Osteocyte (in vitro differentiated cells): ENCODE data around the gene CLEC4M. TPM values are rescaled to one million over a fixed set of nuclear protein-coding genes. Genes with fewer than 3 reads are reported as not detected.

Source experiments
- DNase-seq: peaks from one replicate; pipeline ENCODE4 v3.0.0; 2021; ENCODE audit warnings: mixed read lengths; ENCODE audit not compliant: unreplicated experiment; ENCODE audit errors: extremely low spot score
- H3K27ac Mint-ChIP-seq: one replicate; pipeline ENCODE4 v1.8.0; 2021; ENCODE audit warnings: mild to moderate bottlenecking, mixed read lengths; ENCODE audit not compliant: unreplicated experiment
- H3K27me3 Mint-ChIP-seq: one replicate; pipeline ENCODE4 v1.8.0; 2021; ENCODE audit warnings: mixed read lengths; ENCODE audit not compliant: unreplicated experiment
- H3K36me3 Mint-ChIP-seq: one replicate; pipeline ENCODE4 v1.8.0; 2021; ENCODE audit warnings: mixed read lengths; ENCODE audit not compliant: unreplicated experiment
- H3K4me1 Mint-ChIP-seq: one replicate; pipeline ENCODE4 v1.8.0; 2021; ENCODE audit warnings: mixed read lengths; ENCODE audit not compliant: unreplicated experiment
- H3K4me3 Mint-ChIP-seq: one replicate; pipeline ENCODE4 v1.8.0; 2021; ENCODE audit warnings: mild to moderate bottlenecking, moderate library complexity, mixed read lengths; ENCODE audit not compliant: unreplicated experiment
- H3K9me3 Mint-ChIP-seq: one replicate; pipeline ENCODE4 v1.8.0; 2021; ENCODE audit warnings: mixed read lengths; ENCODE audit not compliant: unreplicated experiment
- total RNA-seq: library from RNA; stranded (reverse); gene quantifications from 2 replicates; pipeline ENCODE4 v1.2.1, GENCODE V29; 2021
- TF ChIP-seq, protein P1 (sequence below): fragments of 200-600 bp; sonication (generic); IDR thresholded peaks from 2 replicates; pipeline ENCODE4 v1.5.0; 2021; ENCODE audit warnings: antibody characterized with exemption, mild to moderate bottlenecking, moderate library complexity

CLEC4M gene
- total RNA-seq, 1 donor from 2014 or later, result not detected

GRCh38 chr19:7731218-7731595 is 31.8 kb upstream of the CLEC4M start:
- no peaks in the 10 kb centered on the region for H3K9me3 Mint-ChIP-seq
- no peaks in the 10 kb centered on the region for H3K36me3 Mint-ChIP-seq
- H3K4me1 Mint-ChIP-seq, result no peaks in the 10 kb centered on the region
- DNase-seq, result no peak
- peaks cover 46% of the 10 kb centered on the region for H3K27me3 Mint-ChIP-seq
- TF ChIP-seq, protein P1, sequence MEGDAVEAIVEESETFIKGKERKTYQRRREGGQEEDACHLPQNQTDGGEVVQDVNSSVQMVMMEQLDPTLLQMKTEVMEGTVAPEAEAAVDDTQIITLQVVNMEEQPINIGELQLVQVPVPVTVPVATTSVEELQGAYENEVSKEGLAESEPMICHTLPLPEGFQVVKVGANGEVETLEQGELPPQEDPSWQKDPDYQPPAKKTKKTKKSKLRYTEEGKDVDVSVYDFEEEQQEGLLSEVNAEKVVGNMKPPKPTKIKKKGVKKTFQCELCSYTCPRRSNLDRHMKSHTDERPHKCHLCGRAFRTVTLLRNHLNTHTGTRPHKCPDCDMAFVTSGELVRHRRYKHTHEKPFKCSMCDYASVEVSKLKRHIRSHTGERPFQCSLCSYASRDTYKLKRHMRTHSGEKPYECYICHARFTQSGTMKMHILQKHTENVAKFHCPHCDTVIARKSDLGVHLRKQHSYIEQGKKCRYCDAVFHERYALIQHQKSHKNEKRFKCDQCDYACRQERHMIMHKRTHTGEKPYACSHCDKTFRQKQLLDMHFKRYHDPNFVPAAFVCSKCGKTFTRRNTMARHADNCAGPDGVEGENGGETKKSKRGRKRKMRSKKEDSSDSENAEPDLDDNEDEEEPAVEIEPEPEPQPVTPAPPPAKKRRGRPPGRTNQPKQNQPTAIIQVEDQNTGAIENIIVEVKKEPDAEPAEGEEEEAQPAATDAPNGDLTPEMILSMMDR, result no peak
- H3K27ac Mint-ChIP-seq, result no peak overlapping the region
- H3K4me3 Mint-ChIP-seq, result no peak overlapping the region

DNA sequence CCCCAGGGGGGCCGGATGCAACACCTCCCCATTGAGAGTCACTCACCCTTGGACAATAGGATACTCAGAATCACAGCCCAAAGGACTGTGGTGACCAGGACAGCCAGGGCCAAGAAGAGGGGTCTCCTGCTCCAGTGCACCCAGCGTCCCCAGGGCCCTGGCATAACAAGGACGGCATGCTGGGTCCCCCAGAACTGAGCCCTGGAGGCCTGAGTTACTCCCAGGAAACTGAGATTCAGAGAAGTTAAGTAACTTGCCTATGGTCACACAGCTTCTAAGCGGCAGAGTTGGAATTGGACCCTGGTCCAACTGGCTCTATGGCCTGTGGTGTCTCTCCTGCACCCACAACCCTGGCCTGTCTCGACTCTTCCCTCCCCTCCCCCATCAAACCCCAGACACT is 31.4 kb upstream of the CLEC4M start:
- TF ChIP-seq, protein P1, result no peak
- Mint-ChIP-seq H3K36me3 (no peaks in the 10 kb centered on the region), H3K4me3 (no peak overlapping the region), H3K4me1 (no peaks in the 10 kb centered on the region), H3K9me3 (no peaks in the 10 kb centered on the region), H3K27me3 (peaks cover 46% of the 10 kb centered on the region), H3K27ac (no peak overlapping the region)
- DNase-seq, result no peak

DNA sequence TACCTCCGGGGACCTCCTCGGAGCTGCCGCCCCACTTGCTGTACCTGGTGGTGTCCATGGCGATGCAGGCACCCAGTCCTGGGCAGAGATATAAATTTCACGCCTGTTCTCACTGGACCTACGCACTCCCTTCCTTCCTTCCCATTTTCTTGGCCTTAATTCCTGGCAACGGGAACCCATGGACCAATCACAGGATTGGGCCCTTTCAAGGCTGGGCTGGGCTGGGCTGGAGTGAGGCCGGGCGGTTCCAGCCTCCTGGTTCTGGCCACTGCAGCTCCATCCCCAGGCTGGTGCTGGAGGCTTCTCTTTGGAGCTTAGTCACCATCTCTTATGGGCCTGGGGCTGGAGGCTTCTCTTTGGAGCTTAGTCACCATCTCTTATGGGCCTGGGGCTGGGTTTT is 31.0 kb upstream of the CLEC4M start, which contains the start of gene CLEC4G:
Gene CLEC4G, minus strand, starts transcription at position 66 of the 400 bp plus-strand sequence. Its CDS starts 8 bp downstream, at position 58.
- H3K4me3 Mint-ChIP-seq, result no peak within 1 kb of the TSS
- H3K36me3 Mint-ChIP-seq, result no peaks in the 10 kb centered on the region
- no peaks in the 10 kb centered on the region for H3K4me1 Mint-ChIP-seq
- H3K9me3 Mint-ChIP-seq, result no peaks in the 10 kb centered on the region
- peaks cover 46% of the 10 kb centered on the region for H3K27me3 Mint-ChIP-seq
- DNase-seq, result no peak
- TF ChIP-seq, protein P1, result no peak
- H3K27ac Mint-ChIP-seq, result no peak within 1 kb of the TSS

DNA sequence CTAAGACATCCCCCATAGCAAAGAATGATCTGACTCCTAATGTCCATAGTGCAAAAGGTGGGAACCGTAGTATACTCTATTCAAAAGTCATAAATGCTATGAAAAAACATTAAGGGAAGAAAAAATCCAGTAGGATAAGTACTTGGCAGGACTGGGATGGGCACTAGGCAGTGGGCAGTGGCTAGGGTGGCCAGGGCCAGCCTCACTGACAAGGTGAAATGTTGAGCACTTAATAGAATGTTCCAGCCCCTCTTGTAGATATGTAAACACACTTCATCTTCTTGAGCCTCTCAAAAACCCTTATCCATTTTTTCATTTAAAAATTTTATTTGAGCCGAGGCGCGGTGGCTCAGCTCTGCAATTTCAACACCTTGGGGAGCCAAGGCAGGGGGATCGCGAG is 29.7 kb upstream of the CLEC4M start:
- Mint-ChIP-seq H3K9me3 (no peaks in the 10 kb centered on the region), H3K27ac (no peak overlapping the region), H3K27me3 (peaks cover 36% of the 10 kb centered on the region), H3K4me3 (no peak overlapping the region), H3K36me3 (no peaks in the 10 kb centered on the region), H3K4me1 (no peaks in the 10 kb centered on the region)
- TF ChIP-seq, protein P1, result no peak
- DNase-seq, result no peak

DNA sequence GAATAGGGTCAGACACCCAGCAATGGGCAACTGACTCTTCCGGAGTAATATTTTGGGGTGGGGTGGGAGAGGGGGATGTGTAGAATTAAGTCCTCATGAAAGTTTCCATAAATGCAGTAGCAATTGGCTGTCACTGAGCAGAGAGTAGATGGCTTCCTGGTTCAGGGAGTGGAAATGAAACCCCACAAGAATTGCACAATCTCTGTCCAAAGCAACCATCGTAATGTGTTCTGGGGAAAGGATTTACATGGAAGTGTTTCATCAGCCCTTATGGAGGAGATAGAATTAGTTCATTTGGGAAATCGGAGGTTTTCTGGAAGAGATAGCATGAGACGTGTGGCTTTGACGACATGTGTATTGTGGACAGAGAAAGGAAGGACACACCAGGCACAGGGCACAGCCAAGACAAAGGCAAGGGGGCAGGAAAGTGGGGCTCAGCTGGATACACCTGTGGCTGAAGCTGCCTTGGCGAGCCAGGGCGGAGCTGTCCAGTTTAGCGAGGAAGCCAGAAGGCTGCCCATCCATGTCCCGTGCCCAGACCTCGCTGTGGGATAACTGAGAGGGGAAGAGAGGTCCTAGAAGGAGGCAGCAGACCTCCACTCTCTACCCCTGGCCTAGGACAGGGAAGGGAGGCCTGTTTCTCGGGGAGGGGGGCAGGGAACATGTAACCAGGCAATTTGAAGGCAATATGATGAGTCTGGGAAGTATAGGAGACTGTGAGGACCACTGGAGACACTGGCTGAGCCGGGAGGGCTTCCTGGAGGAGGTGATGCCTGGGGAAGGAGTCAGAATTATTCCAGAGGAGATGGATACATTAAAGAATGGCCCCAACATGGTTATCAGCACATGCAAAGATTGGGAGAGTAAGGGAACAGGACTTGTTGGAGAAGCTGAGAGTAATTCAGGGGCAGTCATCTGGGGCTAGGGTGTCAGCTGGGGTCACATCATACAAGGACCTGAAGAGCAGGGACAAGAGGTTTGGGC is 28.5 kb upstream of the CLEC4M start:
- Mint-ChIP-seq H3K36me3 (no peaks in the 10 kb centered on the region), H3K4me1 (no peaks in the 10 kb centered on the region), H3K4me3 (no peak overlapping the region), H3K27me3 (peaks cover 25% of the 10 kb centered on the region), H3K27ac (no peak overlapping the region), H3K9me3 (no peaks in the 10 kb centered on the region)
- no peak for DNase-seq
- TF ChIP-seq, protein P1, result no peak
